K562 (cell line): ENCODE data around the gene QSOX2.

Experiments
- ARNT ChIP-seq, 2 experiments: fragments of 450-650 bp; IDR thresholded peaks; 2 replicates each; pipeline ENCODE4 v1.6.1; 2016; ENCODE audit warnings: mild to moderate bottlenecking in 1 of 2
- CBFB ChIP-seq: sonication (generic); formaldehyde crosslinking; IDR thresholded peaks from 2 replicates; pipeline ENCODE4 v1.4.0; 2020; ENCODE audit warnings: mild to moderate bottlenecking, missing genetic modification reagents
- HDAC6 ChIP-seq: IDR thresholded peaks from 2 replicates; pipeline ENCODE4 v1.6.1; 2012; ENCODE audit warnings: low read depth, mild to moderate bottlenecking, control low read depth, inconsistent platforms, low read length, moderate library complexity
- SP1 ChIP-seq: sonication (generic); formaldehyde crosslinking; IDR thresholded peaks from 2 replicates; pipeline ENCODE4 v1.8.1; 2022; ENCODE audit warnings: mild to moderate bottlenecking, missing genetic modification reagents
- THRAP3 ChIP-seq: fragments of 450-650 bp; IDR thresholded peaks from 2 replicates; pipeline ENCODE4 v1.6.1; 2016; ENCODE audit warnings: mild to moderate bottlenecking, inconsistent platforms, borderline replicate concordance
- U2AF1 ChIP-seq: fragments of 200-400 bp; formaldehyde crosslinking; optimal IDR thresholded peaks from 2 replicates; pipeline ENCODE3; 2017; ENCODE audit warnings: mild to moderate bottlenecking, low read depth, low read length, moderate library complexity
- ZNF3 ChIP-seq: fragments of 250-450 bp; sonication (Bioruptor Pico); IDR thresholded peaks from 2 replicates; pipeline ENCODE4 v1.5.0; 2021; ENCODE audit warnings: mild to moderate bottlenecking, moderate library complexity
- ZNF644 ChIP-seq: fragments of 200-800 bp; sonication (Bioruptor generic); IDR thresholded peaks from 2 replicates; pipeline ENCODE4 v1.6.1; 2016; ENCODE audit warnings: low read depth, missing genetic modification characterization, missing compliant biosample characterization
- TF ChIP-seq, protein P1 (sequence below), 3 experiments: IDR thresholded peaks in 2 of 3; conservative IDR thresholded peaks in 1 of 3; 2 replicates each; pipeline ENCODE4 v1.5.1; 2011 to 2012; ENCODE audit warnings: low read length in 3 of 3, mild to moderate bottlenecking in 3 of 3, control low read depth in 2 of 3, improper control_type of control experiment in 1 of 3, inconsistent platforms in 1 of 3, low read depth in 1 of 3, mixed read lengths in 1 of 3, moderate library complexity in 1 of 3; ENCODE audit not compliant: insufficient read depth in 2 of 3
- TF ChIP-seq, protein P2 (sequence below): sonication (generic); formaldehyde crosslinking; IDR thresholded peaks from 2 replicates; pipeline ENCODE4 v1.8.1; 2022; ENCODE audit warnings: missing genetic modification reagents
- TF ChIP-seq, protein P3 (sequence below), 2 experiments: fragments of 450-650 bp; formaldehyde crosslinking in 1 of 2; IDR thresholded peaks; 2 replicates each; pipeline versions ENCODE4 v1.4.0 to v1.6.1; 2014 to 2020; ENCODE audit warnings: mild to moderate bottlenecking in 2 of 2, borderline replicate concordance in 1 of 2, low read depth in 1 of 2
- TF ChIP-seq, protein P4 (sequence below): sonication (generic); formaldehyde crosslinking; IDR thresholded peaks from 2 replicates; pipeline ENCODE4 v1.5.0; 2020; ENCODE audit warnings: missing genetic modification reagents

DNA sequence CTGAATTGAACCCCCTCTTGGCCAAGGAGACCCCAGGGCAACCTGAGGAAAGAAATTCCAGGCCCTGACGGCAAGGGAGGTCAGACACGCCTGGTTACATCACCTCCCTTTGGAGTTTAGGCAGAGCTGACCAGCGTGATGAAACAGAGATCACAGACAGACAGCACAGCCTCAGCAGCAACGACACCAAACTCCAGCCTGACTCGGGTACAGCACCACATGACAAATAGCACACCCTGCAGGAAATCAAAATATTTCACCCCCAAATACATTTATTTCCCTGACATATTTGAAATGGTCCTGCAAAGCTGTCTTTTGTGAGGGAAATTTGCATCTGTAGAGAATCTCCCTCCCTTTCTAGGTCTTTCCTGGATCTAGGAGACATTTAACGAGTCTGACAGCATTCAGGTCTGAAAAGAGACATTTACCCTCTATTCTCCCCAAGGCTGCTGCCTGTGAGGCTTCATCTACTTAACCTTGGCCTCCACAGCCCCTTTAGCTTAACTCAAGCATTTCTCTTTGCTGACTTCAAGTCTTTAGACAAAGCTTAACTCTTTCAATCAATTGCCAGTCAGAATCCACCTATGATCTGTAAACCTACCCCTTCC is 2.6 kb downstream of the QSOX2 start:
- TF ChIP-seq ZNF644 = no peak
- TF ChIP-seq CBFB (CRISPR knock-in tag) = no peak
- TF ChIP-seq THRAP3 = no peak
- TF ChIP-seq SP1 (CRISPR knock-in tag) = no peak
- TF ChIP-seq HDAC6 = no peak
- no peak for TF ChIP-seq U2AF1
- TF ChIP-seq, protein P1, sequence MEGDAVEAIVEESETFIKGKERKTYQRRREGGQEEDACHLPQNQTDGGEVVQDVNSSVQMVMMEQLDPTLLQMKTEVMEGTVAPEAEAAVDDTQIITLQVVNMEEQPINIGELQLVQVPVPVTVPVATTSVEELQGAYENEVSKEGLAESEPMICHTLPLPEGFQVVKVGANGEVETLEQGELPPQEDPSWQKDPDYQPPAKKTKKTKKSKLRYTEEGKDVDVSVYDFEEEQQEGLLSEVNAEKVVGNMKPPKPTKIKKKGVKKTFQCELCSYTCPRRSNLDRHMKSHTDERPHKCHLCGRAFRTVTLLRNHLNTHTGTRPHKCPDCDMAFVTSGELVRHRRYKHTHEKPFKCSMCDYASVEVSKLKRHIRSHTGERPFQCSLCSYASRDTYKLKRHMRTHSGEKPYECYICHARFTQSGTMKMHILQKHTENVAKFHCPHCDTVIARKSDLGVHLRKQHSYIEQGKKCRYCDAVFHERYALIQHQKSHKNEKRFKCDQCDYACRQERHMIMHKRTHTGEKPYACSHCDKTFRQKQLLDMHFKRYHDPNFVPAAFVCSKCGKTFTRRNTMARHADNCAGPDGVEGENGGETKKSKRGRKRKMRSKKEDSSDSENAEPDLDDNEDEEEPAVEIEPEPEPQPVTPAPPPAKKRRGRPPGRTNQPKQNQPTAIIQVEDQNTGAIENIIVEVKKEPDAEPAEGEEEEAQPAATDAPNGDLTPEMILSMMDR (IDR thresholded peaks at IDR 0.05 in 2 of 3, conservative IDR thresholded peaks at IDR 0.05 in 1 of 3; ENCODE audit: insufficient read depth in 2 of 3, low read depth in 1 of 3, low read length in 3 of 3) = peak; percentile 24 to 49 (median 30); a peak in 3 of 6 replicates
- TF ChIP-seq ARNT (IDR thresholded peaks at IDR 0.05) = no peak
- TF ChIP-seq, protein P2, sequence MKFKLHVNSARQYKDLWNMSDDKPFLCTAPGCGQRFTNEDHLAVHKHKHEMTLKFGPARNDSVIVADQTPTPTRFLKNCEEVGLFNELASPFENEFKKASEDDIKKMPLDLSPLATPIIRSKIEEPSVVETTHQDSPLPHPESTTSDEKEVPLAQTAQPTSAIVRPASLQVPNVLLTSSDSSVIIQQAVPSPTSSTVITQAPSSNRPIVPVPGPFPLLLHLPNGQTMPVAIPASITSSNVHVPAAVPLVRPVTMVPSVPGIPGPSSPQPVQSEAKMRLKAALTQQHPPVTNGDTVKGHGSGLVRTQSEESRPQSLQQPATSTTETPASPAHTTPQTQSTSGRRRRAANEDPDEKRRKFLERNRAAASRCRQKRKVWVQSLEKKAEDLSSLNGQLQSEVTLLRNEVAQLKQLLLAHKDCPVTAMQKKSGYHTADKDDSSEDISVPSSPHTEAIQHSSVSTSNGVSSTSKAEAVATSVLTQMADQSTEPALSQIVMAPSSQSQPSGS = no peak
- TF ChIP-seq, protein P3, sequence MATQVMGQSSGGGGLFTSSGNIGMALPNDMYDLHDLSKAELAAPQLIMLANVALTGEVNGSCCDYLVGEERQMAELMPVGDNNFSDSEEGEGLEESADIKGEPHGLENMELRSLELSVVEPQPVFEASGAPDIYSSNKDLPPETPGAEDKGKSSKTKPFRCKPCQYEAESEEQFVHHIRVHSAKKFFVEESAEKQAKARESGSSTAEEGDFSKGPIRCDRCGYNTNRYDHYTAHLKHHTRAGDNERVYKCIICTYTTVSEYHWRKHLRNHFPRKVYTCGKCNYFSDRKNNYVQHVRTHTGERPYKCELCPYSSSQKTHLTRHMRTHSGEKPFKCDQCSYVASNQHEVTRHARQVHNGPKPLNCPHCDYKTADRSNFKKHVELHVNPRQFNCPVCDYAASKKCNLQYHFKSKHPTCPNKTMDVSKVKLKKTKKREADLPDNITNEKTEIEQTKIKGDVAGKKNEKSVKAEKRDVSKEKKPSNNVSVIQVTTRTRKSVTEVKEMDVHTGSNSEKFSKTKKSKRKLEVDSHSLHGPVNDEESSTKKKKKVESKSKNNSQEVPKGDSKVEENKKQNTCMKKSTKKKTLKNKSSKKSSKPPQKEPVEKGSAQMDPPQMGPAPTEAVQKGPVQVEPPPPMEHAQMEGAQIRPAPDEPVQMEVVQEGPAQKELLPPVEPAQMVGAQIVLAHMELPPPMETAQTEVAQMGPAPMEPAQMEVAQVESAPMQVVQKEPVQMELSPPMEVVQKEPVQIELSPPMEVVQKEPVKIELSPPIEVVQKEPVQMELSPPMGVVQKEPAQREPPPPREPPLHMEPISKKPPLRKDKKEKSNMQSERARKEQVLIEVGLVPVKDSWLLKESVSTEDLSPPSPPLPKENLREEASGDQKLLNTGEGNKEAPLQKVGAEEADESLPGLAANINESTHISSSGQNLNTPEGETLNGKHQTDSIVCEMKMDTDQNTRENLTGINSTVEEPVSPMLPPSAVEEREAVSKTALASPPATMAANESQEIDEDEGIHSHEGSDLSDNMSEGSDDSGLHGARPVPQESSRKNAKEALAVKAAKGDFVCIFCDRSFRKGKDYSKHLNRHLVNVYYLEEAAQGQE (IDR thresholded peaks at IDR 0.05; ENCODE audit: borderline replicate concordance) = peak; percentile 47
- TF ChIP-seq, protein P3 (CRISPR knock-in tag; IDR thresholded peaks at IDR 0.05; ENCODE audit: low read depth) = no peak
- TF ChIP-seq ZNF3 = no peak
- TF ChIP-seq, protein P4, sequence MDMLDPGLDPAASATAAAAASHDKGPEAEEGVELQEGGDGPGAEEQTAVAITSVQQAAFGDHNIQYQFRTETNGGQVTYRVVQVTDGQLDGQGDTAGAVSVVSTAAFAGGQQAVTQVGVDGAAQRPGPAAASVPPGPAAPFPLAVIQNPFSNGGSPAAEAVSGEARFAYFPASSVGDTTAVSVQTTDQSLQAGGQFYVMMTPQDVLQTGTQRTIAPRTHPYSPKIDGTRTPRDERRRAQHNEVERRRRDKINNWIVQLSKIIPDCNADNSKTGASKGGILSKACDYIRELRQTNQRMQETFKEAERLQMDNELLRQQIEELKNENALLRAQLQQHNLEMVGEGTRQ = no peak
